ENCODE results near the gene UBE2I.

DNA sequence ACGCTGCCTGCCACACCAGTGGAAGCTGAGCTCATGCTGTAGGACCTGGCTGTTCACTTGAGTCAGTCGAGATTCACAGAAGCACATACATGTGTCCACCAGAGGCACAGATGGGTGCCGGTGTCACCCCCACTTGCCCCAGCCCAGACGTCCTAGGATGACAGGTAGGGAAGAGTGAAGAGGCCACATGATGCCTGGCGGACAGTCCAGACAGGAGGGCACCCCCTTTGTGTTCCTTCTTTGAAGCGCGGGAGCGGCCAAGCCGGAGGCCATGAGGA lies 8.8 kb downstream of the UBE2I start:
- TF ChIP-seq, protein P1, sequence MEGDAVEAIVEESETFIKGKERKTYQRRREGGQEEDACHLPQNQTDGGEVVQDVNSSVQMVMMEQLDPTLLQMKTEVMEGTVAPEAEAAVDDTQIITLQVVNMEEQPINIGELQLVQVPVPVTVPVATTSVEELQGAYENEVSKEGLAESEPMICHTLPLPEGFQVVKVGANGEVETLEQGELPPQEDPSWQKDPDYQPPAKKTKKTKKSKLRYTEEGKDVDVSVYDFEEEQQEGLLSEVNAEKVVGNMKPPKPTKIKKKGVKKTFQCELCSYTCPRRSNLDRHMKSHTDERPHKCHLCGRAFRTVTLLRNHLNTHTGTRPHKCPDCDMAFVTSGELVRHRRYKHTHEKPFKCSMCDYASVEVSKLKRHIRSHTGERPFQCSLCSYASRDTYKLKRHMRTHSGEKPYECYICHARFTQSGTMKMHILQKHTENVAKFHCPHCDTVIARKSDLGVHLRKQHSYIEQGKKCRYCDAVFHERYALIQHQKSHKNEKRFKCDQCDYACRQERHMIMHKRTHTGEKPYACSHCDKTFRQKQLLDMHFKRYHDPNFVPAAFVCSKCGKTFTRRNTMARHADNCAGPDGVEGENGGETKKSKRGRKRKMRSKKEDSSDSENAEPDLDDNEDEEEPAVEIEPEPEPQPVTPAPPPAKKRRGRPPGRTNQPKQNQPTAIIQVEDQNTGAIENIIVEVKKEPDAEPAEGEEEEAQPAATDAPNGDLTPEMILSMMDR (IDR thresholded peaks at IDR 0.05; ENCODE audit: low read depth, low read length), result no peak
- no peak for TF ChIP-seq EZH2phosphoT487 (IDR thresholded peaks at IDR 0.05; ENCODE audit: low read depth)
